GM19240 (cell line): ENCODE data around the gene SFXN5.
"Not testable (repeated sequence)": the region's sequence is repeated elsewhere in the genome, so short reads cannot be mapped to it uniquely, and the experiment has no call there.

Experiments used
- DNase-seq: peaks from one replicate; pipeline ENCODE4 v3.0.0; 2011; ENCODE audit warnings: low spot score; ENCODE audit not compliant: insufficient read length

SFXN5 gene

GRCh38 chr2:72908741-72909140 lies 162.8 kb downstream of the SFXN5 start:
- no peak for DNase-seq

GRCh38 chr2:72907369-72907768 lies 164.1 kb downstream of the SFXN5 start:
- DNase-seq: not testable (repeated sequence)

GRCh38 chr2:72901426-72901825 lies 170.1 kb downstream of the SFXN5 start:
- DNase-seq: no peak

GRCh38 chr2:72900191-72900825 lies 171.2 kb downstream of the SFXN5 start:
- no peak for DNase-seq

GRCh38 chr2:72898585-72898906 lies 173.0 kb downstream of the SFXN5 start:
- no peak for DNase-seq

GRCh38 chr2:72897785-72898584 lies 173.5 kb downstream of the SFXN5 start:
- no peak for DNase-seq

- DNase-seq: no peak
Measured at GRCh38 chr2:72896446-72896845, 175.1 kb downstream of the SFXN5 start.

- DNase-seq: no peak
Measured at GRCh38 chr2:72895759-72896281, 175.7 kb downstream of the SFXN5 start.

- no peak for DNase-seq
Measured at GRCh38 chr2:72895154-72895553, 176.4 kb downstream of the SFXN5 start.

GRCh38 chr2:72894514-72894913 lies 177.0 kb downstream of the SFXN5 start:
- no peak for DNase-seq

GRCh38 chr2:72893594-72894319 lies 177.8 kb downstream of the SFXN5 start:
- no peak for DNase-seq

GRCh38 chr2:72892506-72893173 lies 178.9 kb downstream of the SFXN5 start:
- DNase-seq: no peak
